Esophagus squamous epithelium (tissue), 4 donors: Measurements from ENCODE around the gene CES1.
"Not testable (repeated sequence)": the region's sequence is repeated elsewhere in the genome, so short reads cannot be mapped to it uniquely, and the experiment has no call there.

Source experiments
- CTCF ChIP-seq, 6 experiments: fragments of 450-650 bp in 4 of 6; fragments of 200-600 bp in 2 of 6; sonication (generic) in 2 of 6; IDR thresholded peaks; one replicate each; pipeline ENCODE4 v1.5.1; 2016 to 2019; ENCODE audit warnings: antibody characterized with exemption in 6 of 6, mild to moderate bottlenecking in 4 of 6, moderate library complexity in 4 of 6
- POLR2A ChIP-seq, 4 donors: fragments of 450-650 bp; IDR thresholded peaks; one replicate each; pipeline ENCODE4 v1.6.1; 2017; ENCODE audit warnings: antibody characterized with exemption in 4 of 4, mild to moderate bottlenecking in 4 of 4, moderate library complexity in 3 of 4

GRCh38 chr16:55781456-55781855 is 51.4 kb downstream of the CES1 start:
- TF ChIP-seq CTCF, POLR2A (IDR thresholded peaks at IDR 0.05): not testable (repeated sequence)
